DOHH2 (cell line): ENCODE measurements around the gene TMEM184A.

Experiments used
- EZH2phosphoT487 ChIP-seq: fragments of 200-600 bp; sonication (generic); IDR thresholded peaks from 2 replicates; pipeline ENCODE4 v1.6.1; 2017; ENCODE audit warnings: borderline replicate concordance, mild to moderate bottlenecking, antibody characterized with exemption, low read length, moderate library complexity, mixed read lengths
- TF ChIP-seq, protein P1 (sequence below): fragments of 200-600 bp; sonication (generic); IDR thresholded peaks from one replicate; pipeline ENCODE4 v1.5.1; 2014; ENCODE audit warnings: antibody characterized with exemption, mild to moderate bottlenecking, low read depth, low read length; ENCODE audit not compliant: poor library complexity, severe bottlenecking

DNA sequence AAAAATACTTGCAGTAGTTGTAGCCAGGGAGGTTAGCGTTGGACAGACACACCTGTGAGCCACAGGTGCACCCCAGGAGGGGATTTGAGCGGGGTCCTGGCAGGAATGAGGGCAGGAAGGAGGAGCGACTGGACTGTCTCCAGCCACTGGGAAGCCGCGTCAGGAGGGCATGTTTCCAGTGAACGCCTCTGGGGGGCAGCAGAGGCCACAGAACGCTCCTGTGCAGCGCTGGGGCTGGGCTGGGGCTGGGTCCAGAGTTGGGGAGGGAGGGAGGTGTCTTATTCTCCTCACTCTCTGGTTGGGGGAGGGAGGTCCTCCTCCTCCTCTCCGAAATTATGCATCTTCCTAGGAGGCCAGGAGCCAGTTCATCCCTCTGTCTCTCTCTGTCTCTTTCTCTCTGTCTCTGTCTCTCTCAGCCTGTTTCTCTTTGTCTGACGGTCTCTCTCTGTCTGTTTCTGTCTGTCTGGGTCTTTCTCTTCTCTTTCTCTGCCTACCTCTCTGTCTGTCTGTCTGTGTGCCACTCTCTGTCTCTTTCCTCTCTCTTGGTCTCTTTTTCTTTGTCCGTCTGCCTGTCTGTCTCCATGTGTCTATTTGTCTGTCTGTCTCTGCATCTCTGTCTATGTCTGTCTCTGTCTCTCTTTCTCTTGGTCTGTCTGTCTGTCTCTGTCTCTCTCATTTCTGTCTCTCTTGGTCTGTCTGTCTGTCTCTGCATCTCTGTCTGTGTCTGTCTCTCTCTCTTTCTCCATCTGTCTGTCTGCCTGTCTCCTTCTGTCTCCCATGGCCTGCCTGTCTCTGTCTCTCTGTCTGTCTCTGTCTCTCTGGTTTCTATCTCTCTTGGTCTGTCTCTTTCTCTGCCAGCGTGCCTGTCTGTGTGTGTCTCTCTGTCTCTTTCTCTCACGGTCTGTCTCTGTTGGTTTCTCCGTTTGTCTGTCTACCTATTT, 23.7 kb upstream of the TMEM184A start:
- TF ChIP-seq, protein P1, sequence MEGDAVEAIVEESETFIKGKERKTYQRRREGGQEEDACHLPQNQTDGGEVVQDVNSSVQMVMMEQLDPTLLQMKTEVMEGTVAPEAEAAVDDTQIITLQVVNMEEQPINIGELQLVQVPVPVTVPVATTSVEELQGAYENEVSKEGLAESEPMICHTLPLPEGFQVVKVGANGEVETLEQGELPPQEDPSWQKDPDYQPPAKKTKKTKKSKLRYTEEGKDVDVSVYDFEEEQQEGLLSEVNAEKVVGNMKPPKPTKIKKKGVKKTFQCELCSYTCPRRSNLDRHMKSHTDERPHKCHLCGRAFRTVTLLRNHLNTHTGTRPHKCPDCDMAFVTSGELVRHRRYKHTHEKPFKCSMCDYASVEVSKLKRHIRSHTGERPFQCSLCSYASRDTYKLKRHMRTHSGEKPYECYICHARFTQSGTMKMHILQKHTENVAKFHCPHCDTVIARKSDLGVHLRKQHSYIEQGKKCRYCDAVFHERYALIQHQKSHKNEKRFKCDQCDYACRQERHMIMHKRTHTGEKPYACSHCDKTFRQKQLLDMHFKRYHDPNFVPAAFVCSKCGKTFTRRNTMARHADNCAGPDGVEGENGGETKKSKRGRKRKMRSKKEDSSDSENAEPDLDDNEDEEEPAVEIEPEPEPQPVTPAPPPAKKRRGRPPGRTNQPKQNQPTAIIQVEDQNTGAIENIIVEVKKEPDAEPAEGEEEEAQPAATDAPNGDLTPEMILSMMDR = peak; percentile 98
- TF ChIP-seq EZH2phosphoT487 = no peak
